Measurements from ENCODE around the gene TMEM170A.

Gene TMEM170A

DNA sequence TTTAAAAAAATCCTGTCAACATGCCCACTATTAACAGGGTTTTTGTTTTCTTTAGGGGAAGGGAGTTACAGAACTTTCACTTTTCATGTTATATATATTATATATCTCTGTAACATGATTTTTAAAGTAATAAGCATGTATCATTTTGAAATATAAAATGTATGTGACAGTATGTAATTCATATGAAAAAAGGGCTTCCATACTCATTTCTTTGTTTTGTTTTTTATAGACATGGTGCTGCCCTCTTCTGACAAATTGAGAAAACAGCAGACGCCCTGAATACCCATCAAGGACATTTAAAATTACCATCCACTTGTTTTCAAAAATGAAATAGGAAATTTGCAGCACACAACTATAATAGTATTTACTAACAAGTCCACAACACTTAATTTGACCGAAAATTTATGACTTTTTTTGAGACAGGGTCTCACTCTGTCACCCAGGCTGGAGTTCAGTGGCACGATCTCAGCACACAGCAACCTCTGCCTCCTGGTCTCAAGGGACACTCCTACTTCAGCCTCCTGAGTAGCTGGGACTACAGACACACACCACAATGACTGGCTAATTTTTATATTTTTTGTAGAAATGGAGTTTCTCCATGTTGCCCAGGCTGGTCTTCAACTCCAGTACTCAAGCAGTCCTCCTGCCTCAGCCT is 61.5 kb downstream of the TMEM170A start:
- H3K4me3 ChIP-seq (IDR thresholded peaks at IDR 0.05; ENCODE audit: insufficient read depth, low read depth, low read length), result no peak overlapping the region
- TF ChIP-seq, protein P1, sequence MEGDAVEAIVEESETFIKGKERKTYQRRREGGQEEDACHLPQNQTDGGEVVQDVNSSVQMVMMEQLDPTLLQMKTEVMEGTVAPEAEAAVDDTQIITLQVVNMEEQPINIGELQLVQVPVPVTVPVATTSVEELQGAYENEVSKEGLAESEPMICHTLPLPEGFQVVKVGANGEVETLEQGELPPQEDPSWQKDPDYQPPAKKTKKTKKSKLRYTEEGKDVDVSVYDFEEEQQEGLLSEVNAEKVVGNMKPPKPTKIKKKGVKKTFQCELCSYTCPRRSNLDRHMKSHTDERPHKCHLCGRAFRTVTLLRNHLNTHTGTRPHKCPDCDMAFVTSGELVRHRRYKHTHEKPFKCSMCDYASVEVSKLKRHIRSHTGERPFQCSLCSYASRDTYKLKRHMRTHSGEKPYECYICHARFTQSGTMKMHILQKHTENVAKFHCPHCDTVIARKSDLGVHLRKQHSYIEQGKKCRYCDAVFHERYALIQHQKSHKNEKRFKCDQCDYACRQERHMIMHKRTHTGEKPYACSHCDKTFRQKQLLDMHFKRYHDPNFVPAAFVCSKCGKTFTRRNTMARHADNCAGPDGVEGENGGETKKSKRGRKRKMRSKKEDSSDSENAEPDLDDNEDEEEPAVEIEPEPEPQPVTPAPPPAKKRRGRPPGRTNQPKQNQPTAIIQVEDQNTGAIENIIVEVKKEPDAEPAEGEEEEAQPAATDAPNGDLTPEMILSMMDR (conservative IDR thresholded peaks at IDR 0.05; ENCODE audit: low read depth, low read length), result peak; percentile 73
- H3K27ac ChIP-seq, result no peak overlapping the region
- H3K36me3 ChIP-seq (ENCODE audit: insufficient read depth), result no peaks in the 10 kb centered on the region
- no peaks in the 10 kb centered on the region for H3K79me2 ChIP-seq (ENCODE audit: insufficient read depth, low read depth)
- H3K9ac ChIP-seq, result no peak overlapping the region
- H3K27me3 ChIP-seq (ENCODE audit: insufficient read depth, low read depth), result no peaks in the 10 kb centered on the region
- no peak overlapping the region for H2AFZ ChIP-seq (ENCODE audit: low read depth)
- no peak overlapping the region for H3K4me2 ChIP-seq
- no peaks in the 10 kb centered on the region for H3K4me1 ChIP-seq (ENCODE audit: low read depth, poor library complexity, severe bottlenecking)
- H4K20me1 ChIP-seq (ENCODE audit: insufficient read depth), result no peaks in the 10 kb centered on the region; the same call in 1 of the 2 replicates

DNA sequence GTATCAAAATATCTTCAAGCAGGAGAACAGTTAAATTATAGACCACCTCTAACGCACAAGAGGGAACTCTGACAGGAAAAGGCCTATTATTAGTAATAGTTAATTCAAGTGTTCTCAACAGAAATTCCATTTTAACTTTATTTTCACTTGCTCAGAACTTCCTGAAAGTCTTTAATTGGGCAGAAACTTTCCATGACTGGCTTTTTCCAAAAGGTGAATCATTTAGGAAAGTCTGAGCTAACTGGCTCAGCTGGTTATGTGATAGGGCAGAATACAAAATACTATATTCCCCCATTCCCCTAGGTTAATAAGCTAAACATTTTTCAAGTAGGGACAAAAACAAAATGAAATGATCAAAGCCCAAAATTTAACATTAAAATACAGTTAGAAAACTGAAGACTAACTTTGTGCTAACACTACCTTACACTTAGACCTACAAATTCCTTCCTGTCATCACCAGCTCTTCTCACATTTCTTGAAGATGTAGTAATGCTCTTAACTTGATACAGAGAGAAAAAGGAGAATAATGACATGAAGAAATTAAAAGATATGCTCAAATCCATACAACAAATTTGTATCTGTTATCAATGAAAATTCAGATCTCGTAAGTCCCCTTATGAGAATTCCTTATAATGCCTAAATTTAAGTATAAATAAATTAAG is 62.2 kb downstream of the TMEM170A start:
- H3K4me3 ChIP-seq (IDR thresholded peaks at IDR 0.05; ENCODE audit: insufficient read depth, low read depth, low read length), result no peak overlapping the region
- H3K9ac ChIP-seq, result no peak overlapping the region
- TF ChIP-seq, protein P1 (conservative IDR thresholded peaks at IDR 0.05; ENCODE audit: low read depth, low read length), result no peak
- H2AFZ ChIP-seq (ENCODE audit: low read depth), result no peak overlapping the region
- no peak overlapping the region for H3K27ac ChIP-seq
- H3K27me3 ChIP-seq (ENCODE audit: insufficient read depth, low read depth), result no peaks in the 10 kb centered on the region
- H3K79me2 ChIP-seq (ENCODE audit: insufficient read depth, low read depth), result no peaks in the 10 kb centered on the region
- no peaks in the 10 kb centered on the region for H3K36me3 ChIP-seq (ENCODE audit: insufficient read depth)
- H3K4me2 ChIP-seq, result no peak overlapping the region
- no peaks in the 10 kb centered on the region; the same call in 1 of the 2 replicates for H4K20me1 ChIP-seq (ENCODE audit: insufficient read depth)
- no peaks in the 10 kb centered on the region for H3K4me1 ChIP-seq (ENCODE audit: low read depth, poor library complexity, severe bottlenecking)

DNA sequence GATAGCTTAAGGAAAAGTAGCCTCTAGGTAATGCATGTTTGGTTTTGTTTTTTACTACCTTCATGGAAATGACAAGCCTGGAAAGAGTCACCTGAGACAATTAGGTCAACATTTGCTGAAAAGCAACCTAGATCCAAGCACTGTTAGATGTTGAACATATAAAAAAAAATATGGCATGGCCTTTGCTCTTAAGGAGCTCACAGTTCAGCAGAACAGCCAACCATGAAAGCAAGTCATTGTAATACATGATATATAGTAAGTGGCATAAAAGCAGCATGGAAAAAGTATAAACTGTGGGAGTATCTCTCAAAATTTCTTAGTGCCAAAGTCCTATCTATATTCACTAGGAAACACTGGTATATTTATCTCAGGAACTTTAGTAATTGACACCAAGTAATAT is 62.8 kb downstream of the TMEM170A start:
- H3K4me2 ChIP-seq, result no peak overlapping the region
- no peaks in the 10 kb centered on the region for H3K27me3 ChIP-seq (ENCODE audit: insufficient read depth, low read depth)
- no peaks in the 10 kb centered on the region for H3K4me1 ChIP-seq (ENCODE audit: low read depth, poor library complexity, severe bottlenecking)
- H3K9ac ChIP-seq, result no peak overlapping the region
- no peak overlapping the region for H2AFZ ChIP-seq (ENCODE audit: low read depth)
- no peak overlapping the region for H3K27ac ChIP-seq
- no peak overlapping the region for H3K4me3 ChIP-seq (IDR thresholded peaks at IDR 0.05; ENCODE audit: insufficient read depth, low read depth, low read length)
- no peaks in the 10 kb centered on the region for H3K36me3 ChIP-seq (ENCODE audit: insufficient read depth)
- TF ChIP-seq, protein P1 (conservative IDR thresholded peaks at IDR 0.05; ENCODE audit: low read depth, low read length), result no peak
- no peaks in the 10 kb centered on the region; the same call in 1 of the 2 replicates for H4K20me1 ChIP-seq (ENCODE audit: insufficient read depth)
- H3K79me2 ChIP-seq (ENCODE audit: insufficient read depth, low read depth), result no peaks in the 10 kb centered on the region

DNA sequence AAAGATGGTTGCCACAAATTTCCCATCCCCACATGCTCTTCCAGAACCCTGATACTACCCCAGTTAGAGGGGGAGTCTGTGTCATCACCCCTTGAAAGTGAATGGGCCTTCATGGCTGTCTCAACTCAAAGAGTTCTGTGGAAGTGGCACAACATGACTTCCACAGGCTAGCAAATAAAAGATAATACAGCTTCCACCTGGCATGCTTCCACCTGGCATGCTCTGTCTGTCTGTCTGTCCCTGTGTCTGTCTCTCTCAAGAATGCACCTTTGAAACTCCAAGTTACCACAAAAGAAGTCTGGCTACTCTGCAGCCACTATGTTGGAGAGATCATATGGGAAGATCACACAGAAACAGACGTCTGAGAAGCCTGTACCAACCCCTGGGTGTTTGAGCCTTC is 66.2 kb downstream of the TMEM170A start:
- Histone ChIP-seq H3K36me3 (ENCODE audit: insufficient read depth) (no peaks in the 10 kb centered on the region), H2AFZ (ENCODE audit: low read depth) (no peak overlapping the region), H4K20me1 (ENCODE audit: insufficient read depth) (no peaks in the 10 kb centered on the region; the same call in 1 of the 2 replicates), H3K27ac (no peak overlapping the region), H3K4me1 (ENCODE audit: low read depth, poor library complexity, severe bottlenecking) (no peaks in the 10 kb centered on the region), H3K4me3 (IDR thresholded peaks at IDR 0.05; ENCODE audit: insufficient read depth, low read depth, low read length) (no peak overlapping the region), H3K27me3 (ENCODE audit: insufficient read depth, low read depth) (no peaks in the 10 kb centered on the region), H3K4me2 (no peak overlapping the region), H3K9ac (no peak overlapping the region), H3K79me2 (ENCODE audit: insufficient read depth, low read depth) (no peaks in the 10 kb centered on the region)
- TF ChIP-seq, protein P1 (conservative IDR thresholded peaks at IDR 0.05; ENCODE audit: low read depth, low read length), result no peak
